MV-4-11 (cell line): ENCODE data around the gene CYP1B1.
"Not testable (repeated sequence)": the region's sequence is repeated elsewhere in the genome, so short reads cannot be mapped to it uniquely, and the experiment has no call there.

Experiments
- DNase-seq: peaks from one replicate; lab custom pipeline; 2025; lab: John Stamatoyannopoulos, UW

The CYP1B1 gene

DNA sequence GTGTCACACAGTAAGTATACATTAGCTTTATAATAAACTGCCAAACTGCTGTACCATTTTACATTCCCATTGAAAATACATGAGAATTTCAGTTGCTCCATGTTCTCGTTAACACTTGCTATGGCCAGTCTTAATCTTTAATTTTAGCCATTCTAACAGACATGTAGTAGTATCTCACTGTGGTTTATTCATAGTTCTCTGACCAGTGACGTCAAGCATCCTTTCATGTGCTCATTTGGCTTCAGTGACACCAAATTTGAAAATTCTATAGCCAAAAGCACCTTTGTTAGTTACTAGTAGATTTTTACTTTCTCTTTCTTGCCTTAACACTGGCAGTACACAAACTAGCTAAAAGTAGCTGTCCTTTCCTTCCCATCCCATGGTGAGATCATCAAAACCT is 43.0 kb downstream of the CYP1B1 start:
- no peak for DNase-seq

GRCh38 chr2:38030635-38031355 is 45.2 kb downstream of the CYP1B1 start:
- DNase-seq, result no peak

GRCh38 chr2:38029512-38029911 is 46.4 kb downstream of the CYP1B1 start:
- DNase-seq, result no peak

- no peak for DNase-seq
Observed at GRCh38 chr2:38028829-38029228, 47.1 kb downstream of the CYP1B1 start.

DNA sequence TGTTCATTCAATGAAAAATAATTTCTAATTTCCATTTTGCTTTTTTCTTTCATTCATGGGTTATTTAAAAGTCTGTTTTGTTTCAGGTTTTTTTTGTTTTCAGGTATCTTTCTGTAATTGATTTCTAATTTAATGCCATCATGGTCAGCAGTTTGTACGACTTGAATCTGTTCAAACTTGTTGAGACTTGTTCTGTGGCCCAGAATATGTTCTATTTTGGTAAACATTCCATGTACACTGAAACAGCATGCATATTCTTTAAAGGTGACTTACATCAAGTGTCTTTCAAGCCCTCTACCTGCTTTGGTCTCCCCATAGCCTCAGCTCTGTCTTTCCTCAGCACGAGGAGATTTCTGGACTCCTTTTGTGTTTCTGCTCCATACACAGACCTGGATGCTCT is 49.1 kb downstream of the CYP1B1 start:
- DNase-seq, result no peak

DNA sequence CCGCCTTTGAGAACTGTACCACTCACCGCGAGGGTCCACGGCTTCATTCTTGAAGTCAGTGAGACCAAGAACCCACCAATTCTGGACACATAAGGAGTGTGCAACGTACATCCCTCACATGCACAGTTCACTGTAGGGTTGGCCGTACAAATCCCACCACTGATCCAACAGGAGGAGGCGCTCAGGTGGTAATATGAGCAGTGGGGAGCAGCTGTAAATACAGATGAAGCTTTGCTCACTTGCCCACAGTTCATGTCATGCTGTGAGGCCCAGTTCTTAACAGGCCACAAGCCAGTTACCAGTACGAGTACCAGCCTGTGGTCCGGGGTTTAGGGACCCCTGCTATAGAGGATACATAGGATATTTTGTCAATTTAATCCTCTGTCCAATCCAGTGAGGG is 54.4 kb downstream of the CYP1B1 start:
- no peak for DNase-seq

- DNase-seq, result not testable (repeated sequence)
Observed at GRCh38 chr2:38020359-38021069, 55.4 kb downstream of the CYP1B1 start.

DNA sequence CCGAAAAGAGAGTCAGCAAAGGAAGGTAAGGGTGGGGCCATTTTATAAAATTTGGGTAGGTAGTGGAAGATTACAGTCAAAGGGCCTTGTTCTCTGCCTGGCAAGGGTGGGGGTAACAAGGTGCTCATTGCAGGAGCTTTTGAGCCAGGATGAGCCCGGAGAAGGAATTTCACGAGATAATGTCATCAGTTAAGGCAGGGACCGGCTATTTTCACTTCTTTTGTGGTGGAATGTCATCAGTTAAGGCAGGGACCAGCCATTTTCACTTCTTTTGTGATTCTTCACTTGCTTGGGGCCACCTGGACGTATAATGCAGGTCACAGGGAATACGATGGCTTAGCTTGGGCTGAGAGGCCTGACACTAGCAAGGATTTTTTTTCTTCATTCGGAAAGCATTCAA is 58.1 kb downstream of the CYP1B1 start:
- DNase-seq, result no peak
